K562 (cell line): ENCODE data around the gene ERBB3. TPM values are rescaled to one million over a fixed set of nuclear protein-coding genes. Genes with fewer than 3 reads are reported as not detected.

Experiments used
- BRD4 ChIP-seq: fragments of 200-600 bp; sonication (generic); IDR thresholded peaks from 2 replicates; pipeline ENCODE4 v1.6.1; 2017; ENCODE audit warnings: inconsistent platforms
- CHD2 ChIP-seq: IDR thresholded peaks from 2 replicates; pipeline ENCODE4 v1.6.1; 2011; ENCODE audit warnings: low read depth, low read length
- DPF2 ChIP-seq: fragments of 450-650 bp; IDR thresholded peaks from 2 replicates; pipeline ENCODE4 v1.6.1; 2016
- EP300 ChIP-seq: IDR thresholded peaks from 2 replicates; pipeline ENCODE4 v1.6.1; 2012; ENCODE audit warnings: low read length, improper control_type of control experiment
- HNRNPK ChIP-seq: fragments of 200-400 bp; formaldehyde crosslinking; IDR thresholded peaks from one replicate; pipeline ENCODE4 v1.6.1; 2018; ENCODE audit warnings: mild to moderate bottlenecking, low read depth, low read length; ENCODE audit not compliant: poor library complexity, severe bottlenecking
- HNRNPLL ChIP-seq: fragments of 200-400 bp; formaldehyde crosslinking; IDR thresholded peaks from 2 replicates; pipeline ENCODE4 v1.6.1; 2017; ENCODE audit warnings: low read length, low read depth, mild to moderate bottlenecking; ENCODE audit not compliant: poor library complexity, severe bottlenecking
- JUND ChIP-seq, 2 experiments: IDR thresholded peaks; 2 replicates in 1 of 2; 3 replicates in 1 of 2; pipeline ENCODE4 v1.6.1; 2011; ENCODE audit warnings: borderline replicate concordance in 2 of 2, low read depth in 2 of 2, low read length in 2 of 2, improper control_type of control experiment in 1 of 2, missing biosample characterization in 1 of 2, missing genetic modification characterization in 1 of 2, missing genetic modification reagents in 1 of 2
- KAT8 ChIP-seq: fragments of 450-650 bp; IDR thresholded peaks from 2 replicates; pipeline ENCODE4 v1.6.1; 2016; ENCODE audit warnings: low read depth, mild to moderate bottlenecking
- MTA2 ChIP-seq: fragments of 450-650 bp; IDR thresholded peaks from 2 replicates; pipeline ENCODE4 v1.6.1; 2016; ENCODE audit warnings: low read depth
- PHF8 ChIP-seq: fragments of 200-600 bp; sonication (generic); IDR thresholded peaks from 2 replicates; pipeline ENCODE4 v1.6.1; 2012; ENCODE audit warnings: mixed run types, mild to moderate bottlenecking, inconsistent platforms, low read length, moderate library complexity, borderline replicate concordance
- PKNOX1 ChIP-seq: fragments of 450-650 bp; IDR thresholded peaks from 2 replicates; pipeline ENCODE4 v1.6.1; 2016
- PRMT5 ChIP-seq: sonication (generic); formaldehyde crosslinking; IDR thresholded peaks from 2 replicates; pipeline ENCODE4 v1.5.0; 2020; ENCODE audit warnings: missing genetic modification reagents
- PYGO2 ChIP-seq: fragments of 450-650 bp; IDR thresholded peaks from 2 replicates; pipeline ENCODE4 v1.6.1; 2016; ENCODE audit warnings: mild to moderate bottlenecking, missing genetic modification characterization, moderate library complexity, missing compliant biosample characterization
- RB1 ChIP-seq: fragments of 450-650 bp; IDR thresholded peaks from 2 replicates; pipeline ENCODE4 v1.6.1; 2017; ENCODE audit warnings: low read depth, mild to moderate bottlenecking
- RBM34 ChIP-seq: fragments of 200-400 bp; formaldehyde crosslinking; IDR thresholded peaks from 2 replicates; pipeline ENCODE4 v1.6.1; 2018; ENCODE audit warnings: low read length, borderline replicate concordance; ENCODE audit not compliant: insufficient read depth
- RNF2 ChIP-seq: sonication (generic); IDR thresholded peaks from 2 replicates; pipeline ENCODE4 v1.6.1; 2016
- SMARCA4 ChIP-seq: fragments of 450-650 bp; IDR thresholded peaks from 2 replicates; pipeline ENCODE4 v1.6.1; 2016
- STAT5A ChIP-seq: IDR thresholded peaks from 2 replicates; pipeline ENCODE4 v1.6.1; 2012; ENCODE audit warnings: low read length, inconsistent platforms, borderline replicate concordance
- U2AF1 ChIP-seq: fragments of 200-400 bp; formaldehyde crosslinking; optimal IDR thresholded peaks from 2 replicates; pipeline ENCODE3; 2017; ENCODE audit warnings: mild to moderate bottlenecking, low read depth, low read length, moderate library complexity
- ZNF134 ChIP-seq: fragments of 250-450 bp; sonication (Bioruptor Pico); conservative IDR thresholded peaks from 2 replicates; pipeline ENCODE4 v1.4.0; 2020
- ZNF212 ChIP-seq: fragments of 450-650 bp; formaldehyde crosslinking; IDR thresholded peaks from 2 replicates; pipeline ENCODE4 v1.4.0; 2020; ENCODE audit warnings: mild to moderate bottlenecking
- ZNF668 ChIP-seq: fragments of 250-450 bp; sonication (Bioruptor Pico); IDR thresholded peaks from 2 replicates; pipeline ENCODE4 v1.8.0; 2022; ENCODE audit warnings: mild to moderate bottlenecking, inconsistent platforms
- ZNF77 ChIP-seq: fragments of 250-450 bp; sonication (Bioruptor Pico); IDR thresholded peaks from 2 replicates; pipeline ENCODE4 v1.5.0; 2020
- polyA plus RNA-seq, 8 experiments: library from polyadenylated mRNA; depleted of rRNA in 4 of 8; stranded (reverse) in 5 of 8; unstranded in 3 of 8; fragments of >200 nt; fragmentation: Nextera tagmentation in 2 of 8; fragmentation: Illumina TruSeq in 1 of 8; extraction: Ambion mirVana in 2 of 8; extraction: Trizol in 1 of 8; gene quantifications; 2 replicates each; pipeline versions ENCODE4 v1.2.1 to v1.2.3, GENCODE V29; 2011 to 2014; ENCODE audit warnings: inconsistent platforms in 1 of 8, missing spikeins in 1 of 8
- total RNA-seq, 7 experiments: library from RNA; depleted of rRNA in 6 of 7; stranded (reverse); fragments of >200 nt in 6 of 7; fragmentation: Illumina TruSeq in 2 of 7; extraction: Trizol in 2 of 7; gene quantifications; 2 replicates each; pipeline versions ENCODE4 v1.2.1 to v1.2.3, GENCODE V29; 2011 to 2021; ENCODE audit warnings: low replicate concordance in 1 of 7
- TF ChIP-seq, protein P1 (sequence below): fragments of 250-450 bp; sonication (Bioruptor Pico); IDR thresholded peaks from 2 replicates; pipeline ENCODE4 v1.5.0; 2021; ENCODE audit warnings: mild to moderate bottlenecking, borderline replicate concordance
- TF ChIP-seq, protein P2 (sequence below): sonication (generic); formaldehyde crosslinking; IDR thresholded peaks from 2 replicates; pipeline ENCODE4 v1.8.0; 2022; ENCODE audit warnings: mild to moderate bottlenecking, missing genetic modification reagents
- TF ChIP-seq, protein P3 (sequence below): sonication (generic); formaldehyde crosslinking; IDR thresholded peaks from 2 replicates; pipeline ENCODE4 v1.4.0; 2020; ENCODE audit warnings: mild to moderate bottlenecking, missing genetic modification reagents

Gene ERBB3
- total and polyA plus RNA-seq, 9 of the 15 experiments (the other 6 are each of a cell fraction or from before 2014, with no cell fraction given): 1.5 to 5.4 (median 3.8) TPM

- TF ChIP-seq PHF8 (no peak), PRMT5 (CRISPR knock-in tag) (no peak), SMARCA4 (peak; percentile 37; the same call in 1 of the 2 replicates), JUND (IDR thresholded peaks at IDR 0.05; ENCODE audit: borderline replicate concordance, low read depth, low read length) (peak; percentile 2; the same call in 1 of the 2 replicates), JUND (tag; IDR thresholded peaks at IDR 0.05; ENCODE audit: borderline replicate concordance, low read depth, low read length) (no peak), ZNF77 (CRISPR knock-in tag) (no peak), PYGO2 (tag) (no peak), DPF2 (peak; percentile 57), CHD2 (no peak), ZNF668 (CRISPR knock-in tag) (no peak), RNF2 (no peak), HNRNPK (no peak), U2AF1 (no peak), RBM34 (no peak), BRD4 (no peak), HNRNPLL (no peak), STAT5A (no peak), RB1 (no peak), ZNF212 (no peak), PKNOX1 (0 out of 2 replicates have a peak, but pooled peaks have one; percentile 25), EP300 (peak; percentile 29; the same call in 1 of the 2 replicates), KAT8 (no peak), ZNF134 (CRISPR knock-in tag) (no peak), MTA2 (no peak)
- TF ChIP-seq, protein P1, sequence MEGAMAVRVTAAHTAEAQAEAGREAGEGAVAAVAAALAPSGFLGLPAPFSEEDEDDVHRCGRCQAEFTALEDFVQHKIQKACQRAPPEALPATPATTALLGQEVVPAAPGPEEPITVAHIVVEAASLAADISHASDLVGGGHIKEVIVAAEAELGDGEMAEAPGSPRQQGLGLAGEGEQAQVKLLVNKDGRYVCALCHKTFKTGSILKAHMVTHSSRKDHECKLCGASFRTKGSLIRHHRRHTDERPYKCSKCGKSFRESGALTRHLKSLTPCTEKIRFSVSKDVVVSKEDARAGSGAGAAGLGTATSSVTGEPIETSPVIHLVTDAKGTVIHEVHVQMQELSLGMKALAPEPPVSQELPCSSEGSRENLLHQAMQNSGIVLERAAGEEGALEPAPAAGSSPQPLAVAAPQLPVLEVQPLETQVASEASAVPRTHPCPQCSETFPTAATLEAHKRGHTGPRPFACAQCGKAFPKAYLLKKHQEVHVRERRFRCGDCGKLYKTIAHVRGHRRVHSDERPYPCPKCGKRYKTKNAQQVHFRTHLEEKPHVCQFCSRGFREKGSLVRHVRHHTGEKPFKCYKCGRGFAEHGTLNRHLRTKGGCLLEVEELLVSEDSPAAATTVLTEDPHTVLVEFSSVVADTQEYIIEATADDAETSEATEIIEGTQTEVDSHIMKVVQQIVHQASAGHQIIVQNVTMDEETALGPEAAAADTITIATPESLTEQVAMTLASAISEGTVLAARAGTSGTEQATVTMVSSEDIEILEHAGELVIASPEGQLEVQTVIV (CRISPR knock-in tag): no peak
- TF ChIP-seq, protein P2, sequence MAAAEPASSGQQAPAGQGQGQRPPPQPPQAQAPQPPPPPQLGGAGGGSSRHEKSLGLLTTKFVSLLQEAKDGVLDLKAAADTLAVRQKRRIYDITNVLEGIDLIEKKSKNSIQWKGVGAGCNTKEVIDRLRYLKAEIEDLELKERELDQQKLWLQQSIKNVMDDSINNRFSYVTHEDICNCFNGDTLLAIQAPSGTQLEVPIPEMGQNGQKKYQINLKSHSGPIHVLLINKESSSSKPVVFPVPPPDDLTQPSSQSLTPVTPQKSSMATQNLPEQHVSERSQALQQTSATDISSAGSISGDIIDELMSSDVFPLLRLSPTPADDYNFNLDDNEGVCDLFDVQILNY (CRISPR knock-in tag): no peak
- TF ChIP-seq, protein P3, sequence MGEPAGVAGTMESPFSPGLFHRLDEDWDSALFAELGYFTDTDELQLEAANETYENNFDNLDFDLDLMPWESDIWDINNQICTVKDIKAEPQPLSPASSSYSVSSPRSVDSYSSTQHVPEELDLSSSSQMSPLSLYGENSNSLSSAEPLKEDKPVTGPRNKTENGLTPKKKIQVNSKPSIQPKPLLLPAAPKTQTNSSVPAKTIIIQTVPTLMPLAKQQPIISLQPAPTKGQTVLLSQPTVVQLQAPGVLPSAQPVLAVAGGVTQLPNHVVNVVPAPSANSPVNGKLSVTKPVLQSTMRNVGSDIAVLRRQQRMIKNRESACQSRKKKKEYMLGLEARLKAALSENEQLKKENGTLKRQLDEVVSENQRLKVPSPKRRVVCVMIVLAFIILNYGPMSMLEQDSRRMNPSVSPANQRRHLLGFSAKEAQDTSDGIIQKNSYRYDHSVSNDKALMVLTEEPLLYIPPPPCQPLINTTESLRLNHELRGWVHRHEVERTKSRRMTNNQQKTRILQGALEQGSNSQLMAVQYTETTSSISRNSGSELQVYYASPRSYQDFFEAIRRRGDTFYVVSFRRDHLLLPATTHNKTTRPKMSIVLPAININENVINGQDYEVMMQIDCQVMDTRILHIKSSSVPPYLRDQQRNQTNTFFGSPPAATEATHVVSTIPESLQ (CRISPR knock-in tag): no peak
These were observed 44.2 kb downstream of the ERBB3 start (continued) for GRCh38 chr12:56124133-56124532.
